Myocyte (in vitro differentiated cells): ENCODE measurements around the gene MYH10. TPM values are rescaled to one million over a fixed set of nuclear protein-coding genes. Genes with fewer than 3 reads are reported as not detected.

Experiments used
- DNase-seq: peaks from one replicate; pipeline ENCODE4 v3.0.0-alpha.2; 2012; ENCODE audit warnings: low read depth
- total RNA-seq: library from RNA; depleted of rRNA; stranded (reverse); fragments of >200 nt; gene quantifications from 2 replicates; pipeline ENCODE4 v1.2.3, GENCODE V29; 2014

The MYH10 gene
- total RNA-seq, 1 donor from 2014 or later = 17.9 TPM

DNA sequence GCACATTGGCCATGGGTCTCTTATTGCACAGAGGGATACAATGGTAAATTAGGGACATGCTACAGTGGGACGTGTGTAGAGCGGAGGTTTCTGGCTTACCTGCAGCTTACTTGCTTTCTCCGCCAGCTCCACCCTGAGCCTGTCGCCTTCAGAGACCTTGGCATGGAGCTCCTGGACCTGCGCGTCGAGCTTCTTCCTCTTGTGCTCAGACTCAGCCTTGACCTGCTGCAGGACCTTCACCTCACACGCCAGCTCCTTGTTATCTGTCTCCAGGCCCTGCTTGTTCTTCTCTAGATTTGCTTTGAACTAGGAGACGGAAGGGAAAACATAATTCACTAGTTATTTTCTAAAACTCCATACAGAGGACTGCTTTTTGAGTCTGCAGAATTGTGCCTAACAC is 131.4 kb downstream of the MYH10 start:
- no peak for DNase-seq

DNA sequence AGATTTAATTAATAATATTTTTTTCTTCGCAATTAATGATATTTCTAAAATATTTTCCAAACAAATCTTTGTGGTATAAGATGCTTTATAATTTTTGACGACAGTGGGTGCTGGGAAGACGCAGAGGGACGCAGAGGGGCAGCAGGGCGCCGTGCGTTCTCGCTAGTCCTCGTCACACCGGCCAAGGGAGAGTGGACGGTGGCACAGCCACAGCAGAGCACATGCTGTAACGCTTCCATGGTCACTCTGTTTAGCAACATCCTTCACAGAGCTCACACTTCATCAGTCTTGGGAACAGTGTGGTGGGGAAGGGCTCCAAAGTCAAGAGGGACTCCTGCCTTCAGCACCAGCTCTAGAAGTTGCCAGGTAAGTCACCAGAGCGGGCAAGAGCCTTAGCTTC is 134.4 kb downstream of the MYH10 start:
- DNase-seq = no peak

DNA sequence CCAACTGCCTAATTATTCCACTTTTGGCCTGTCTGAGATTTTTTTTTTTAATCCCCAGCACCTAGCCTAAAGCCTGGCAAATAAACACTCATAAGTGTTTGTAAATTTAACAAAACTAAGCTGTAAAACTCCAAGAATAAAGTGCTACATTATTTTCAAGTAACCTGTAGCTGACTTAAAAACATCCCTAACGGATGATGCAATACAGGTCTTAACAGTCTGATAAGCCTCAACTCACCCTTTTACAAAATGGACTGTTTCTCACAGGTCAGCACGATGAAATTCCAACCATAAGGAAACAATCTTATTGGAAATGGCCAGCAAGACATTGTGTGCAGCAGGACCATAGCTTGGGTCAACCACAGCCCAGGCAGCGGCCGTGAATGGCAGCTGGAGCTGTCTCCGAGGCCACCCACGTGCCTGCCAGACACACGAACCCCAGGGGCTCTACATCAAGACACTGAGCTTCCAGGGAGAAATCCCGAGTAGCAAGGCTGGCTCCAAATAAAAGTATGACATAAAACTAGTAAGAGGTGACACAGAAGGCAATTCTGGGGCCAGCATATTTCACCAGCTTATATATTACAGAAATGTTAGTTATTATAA is 135.9 kb downstream of the MYH10 start:
- DNase-seq = peak; percentile 63

GRCh38 chr17:8494021-8494420 is 136.5 kb downstream of the MYH10 start:
- no peak for DNase-seq

DNA sequence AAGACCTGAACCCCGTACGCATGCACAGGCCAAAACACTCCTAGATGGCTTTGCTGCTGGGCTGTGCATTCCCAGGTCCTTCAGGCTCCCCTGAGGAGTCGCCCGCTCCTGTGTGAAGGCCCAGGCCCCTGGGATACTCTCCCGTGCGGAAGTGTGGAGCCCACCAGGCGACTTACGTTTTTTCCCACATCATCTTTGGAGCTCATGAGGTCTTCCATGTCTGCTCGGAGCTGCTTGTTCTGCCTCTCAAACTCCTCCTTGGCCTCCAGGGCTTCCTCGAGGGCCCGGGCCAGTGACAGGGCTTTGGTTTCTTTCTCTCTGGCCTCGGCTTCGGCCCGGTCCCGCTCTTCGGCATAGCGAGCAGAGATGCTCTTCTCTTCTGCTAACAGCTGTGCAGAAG is 138.4 kb downstream of the MYH10 start:
- DNase-seq = no peak

DNA sequence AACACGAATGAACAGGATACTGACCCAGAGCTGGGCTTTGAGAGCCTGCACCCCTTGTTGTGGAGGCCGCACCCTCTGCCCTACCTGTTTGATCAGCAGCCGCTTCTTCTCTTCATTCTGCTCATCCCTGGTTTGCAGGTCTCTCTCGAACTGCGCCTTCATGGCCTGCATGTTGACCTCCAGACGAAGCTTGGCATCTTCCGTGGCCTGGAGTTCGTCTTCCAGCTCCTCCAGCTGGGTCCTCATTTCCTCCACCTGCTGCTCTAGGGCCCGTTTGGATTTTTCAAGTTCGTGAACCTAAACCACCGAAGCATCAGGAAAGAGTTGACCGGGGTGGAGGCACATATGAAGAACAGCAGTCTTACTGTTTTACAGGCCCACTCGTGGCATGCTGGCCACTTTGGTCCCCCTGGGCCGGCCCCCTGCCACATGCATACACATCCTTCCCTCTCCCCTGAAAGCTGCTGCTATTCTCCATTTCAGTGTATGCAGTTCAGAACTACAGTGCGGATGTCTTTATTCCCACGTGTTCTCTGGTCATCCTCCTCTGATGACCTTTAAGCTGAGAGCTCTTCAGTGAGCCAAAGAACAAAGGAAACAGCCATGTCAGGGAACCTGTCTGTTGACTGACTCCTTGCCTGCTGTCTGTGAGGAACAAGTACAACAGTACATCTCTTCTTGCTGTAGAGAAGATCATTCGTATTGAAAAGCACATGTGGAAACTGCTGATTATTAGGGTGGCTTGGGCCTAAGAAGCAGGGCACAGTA is 140.1 kb downstream of the MYH10 start:
- DNase-seq = no peak

- DNase-seq = peak; percentile 80
Observed at GRCh38 chr17:8489841-8490240, 140.7 kb downstream of the MYH10 start.

GRCh38 chr17:8488901-8489300 is 141.6 kb downstream of the MYH10 start:
- peak; percentile 94 for DNase-seq

GRCh38 chr17:8488491-8488890 is 142.0 kb downstream of the MYH10 start:
- DNase-seq = no peak

- DNase-seq = no peak
Observed at GRCh38 chr17:8487743-8488142, 142.8 kb downstream of the MYH10 start.

DNA sequence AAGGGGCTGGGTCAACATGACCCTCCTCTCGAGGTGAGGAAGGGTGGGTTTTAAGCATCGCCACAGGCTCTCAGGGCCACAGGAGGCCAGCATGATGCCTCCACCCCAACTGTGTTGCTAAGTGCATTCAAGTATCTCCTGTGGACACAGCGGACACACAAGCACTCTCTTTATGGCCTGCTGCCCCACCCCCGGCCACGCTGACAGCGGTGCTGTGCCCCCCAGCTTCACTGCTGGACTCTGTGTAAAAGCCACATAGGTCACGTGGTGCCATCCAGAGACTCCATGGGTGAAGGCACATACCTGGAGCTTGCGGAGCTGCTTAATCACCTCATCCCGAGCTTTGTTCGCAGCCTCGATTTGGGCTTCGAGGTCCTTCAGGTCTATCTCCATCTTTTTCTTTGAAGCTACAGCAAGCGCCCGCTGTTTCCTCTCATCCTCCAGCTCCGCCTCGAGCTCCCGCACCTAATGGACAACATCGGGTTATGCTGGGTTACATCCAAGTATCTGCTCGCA is 143.3 kb downstream of the MYH10 start:
- DNase-seq = no peak

GRCh38 chr17:8485491-8485890 is 145.0 kb downstream of the MYH10 start:
- peak; percentile 76 for DNase-seq

GRCh38 chr17:8484465-8484864 is 146.1 kb downstream of the MYH10 start:
- no peak for DNase-seq

DNA sequence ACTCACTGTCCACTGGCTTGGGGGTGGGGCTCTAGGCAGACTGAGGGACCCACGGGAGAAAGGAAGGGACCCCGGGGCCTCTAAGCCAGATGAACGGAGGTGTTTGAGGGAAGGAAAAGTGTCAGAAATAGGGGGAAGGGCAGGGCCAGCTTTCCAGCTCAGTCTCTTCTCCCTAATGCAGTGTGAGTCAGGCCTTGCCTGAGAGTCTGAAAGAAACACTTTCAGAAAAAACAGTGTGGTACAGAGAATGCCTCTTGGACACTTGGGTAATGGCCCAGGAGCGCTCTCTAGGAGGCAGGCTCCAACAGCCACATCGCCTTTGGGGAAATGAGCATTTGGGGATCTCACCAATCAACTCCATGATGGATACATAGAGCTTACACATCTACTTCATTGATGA is 148.0 kb downstream of the MYH10 start:
- DNase-seq = no peak

- DNase-seq = no peak
Observed at GRCh38 chr17:8481703-8482102, 148.8 kb downstream of the MYH10 start.

DNA sequence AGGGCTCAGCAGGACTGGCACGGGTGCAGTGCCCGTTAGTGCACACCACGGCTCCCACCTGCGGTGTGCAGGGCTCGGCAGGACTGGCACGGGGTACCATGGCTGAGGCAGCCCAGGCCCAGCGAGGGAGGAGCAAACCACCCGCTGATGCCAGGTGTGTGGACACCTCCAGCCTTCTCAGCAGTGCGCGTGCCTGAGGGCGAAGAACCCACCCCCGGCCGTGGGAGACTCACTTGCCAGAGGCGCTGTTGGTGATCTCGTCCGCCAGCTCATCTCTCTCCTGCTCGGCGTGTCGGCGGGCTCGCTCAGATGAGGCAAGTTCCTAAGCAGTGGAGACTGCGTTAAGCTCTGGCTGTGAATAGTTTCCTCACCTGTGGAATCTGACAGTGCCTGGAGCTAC is 149.4 kb downstream of the MYH10 start:
- DNase-seq = no peak

DNA sequence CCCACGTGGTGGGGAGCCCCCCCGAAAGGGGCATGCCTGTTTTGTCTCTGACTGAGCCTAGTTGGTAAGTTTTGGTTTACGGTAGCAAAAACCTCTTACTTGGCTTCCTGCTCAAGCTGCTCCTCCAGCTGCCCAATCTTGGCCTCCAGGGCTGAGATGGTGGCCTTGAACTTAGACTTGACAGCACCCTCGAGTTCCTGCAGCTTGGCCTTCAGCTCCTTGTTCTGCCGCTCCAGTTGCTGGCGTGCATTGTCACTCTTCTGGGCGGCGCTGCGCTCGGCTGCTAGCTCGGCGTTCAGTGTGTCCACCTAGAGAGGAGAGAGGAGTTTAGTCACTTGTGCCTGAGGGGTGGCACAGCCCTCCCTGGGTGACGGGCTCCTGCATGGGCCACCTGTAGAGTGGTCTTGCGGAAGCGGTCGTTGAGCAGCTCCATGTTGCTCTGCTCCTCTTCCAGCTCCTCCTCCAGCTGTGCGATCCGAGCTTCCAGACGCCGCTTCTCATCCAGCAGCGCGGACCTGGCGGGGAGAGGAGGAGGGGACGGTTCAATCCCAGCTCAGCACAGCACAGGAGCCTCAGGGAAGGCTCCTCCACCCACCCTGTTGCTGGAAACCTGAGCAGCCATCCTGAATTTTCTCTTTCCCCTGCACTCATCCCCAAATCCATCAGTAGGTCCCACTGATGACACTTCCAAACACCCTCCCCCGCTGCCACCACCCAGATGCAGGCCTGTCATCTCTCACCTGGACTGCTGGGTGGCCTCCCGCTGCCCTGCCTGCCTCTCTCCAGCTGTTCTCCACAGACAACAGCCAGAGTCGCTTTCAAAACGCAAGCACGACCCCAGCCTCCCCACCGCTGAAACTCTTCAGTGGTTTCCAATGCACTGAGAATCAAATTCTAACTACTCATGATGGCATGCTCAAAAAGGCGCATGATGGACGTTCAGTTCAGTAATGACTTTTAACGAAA is 150.2 kb downstream of the MYH10 start:
- no peak for DNase-seq

DNA sequence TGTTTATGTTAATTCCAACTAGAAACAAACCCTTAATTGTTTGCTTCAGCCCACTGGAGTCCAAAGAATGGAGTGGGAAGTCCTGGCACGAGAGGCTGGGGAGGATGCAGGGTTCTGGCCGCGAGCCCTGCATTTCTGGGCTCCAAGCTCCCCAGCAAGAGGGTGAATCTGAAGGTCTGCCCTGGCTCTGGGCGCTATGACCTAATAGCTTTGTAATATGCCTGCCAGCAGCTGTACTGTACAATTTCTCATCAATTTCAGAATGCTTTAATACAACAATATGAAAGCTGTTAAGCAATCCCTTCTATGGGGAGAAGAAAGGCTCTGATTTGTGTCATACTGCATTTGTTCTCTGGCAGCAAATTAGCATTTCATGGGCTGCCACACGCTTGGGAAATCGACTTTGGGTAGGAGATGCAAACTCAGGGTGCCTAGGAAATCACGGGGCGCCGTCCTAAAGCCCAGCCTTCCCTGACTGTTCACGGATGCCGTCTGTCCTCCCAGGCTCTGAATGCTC is 151.0 kb downstream of the MYH10 start:
- DNase-seq = peak; percentile 79

GRCh38 chr17:8477715-8478441 is 152.6 kb downstream of the MYH10 start:
- DNase-seq = no peak

- DNase-seq = no peak
Observed at GRCh38 chr17:8477171-8477570, 153.4 kb downstream of the MYH10 start.

GRCh38 chr17:8476741-8477140 is 153.8 kb downstream of the MYH10 start:
- peak; percentile 54 for DNase-seq
